Astrocyte of the cerebellum (primary cell): ENCODE results near the gene DCBLD2.

Source experiments
- DNase-seq: peaks from one replicate; pipeline ENCODE4 v3.0.0-alpha.2; 2011; ENCODE audit warnings: low read depth
- H3K4me3 ChIP-seq: 2 replicates; pipeline ENCODE4 v1.5.1; 2011; ENCODE audit warnings: mild to moderate bottlenecking, low read depth, low read length, moderate library complexity
- CTCF ChIP-seq: IDR thresholded peaks from 2 replicates; pipeline ENCODE4 v1.5.1; 2012; ENCODE audit warnings: low read length, low read depth, moderate library complexity, mild to moderate bottlenecking; ENCODE audit errors: missing control alignments
- in situ Hi-C: cut with HindIII; loops from 2 replicates; pipeline ENCODE4 v1.10.0; 2017; ENCODE audit warnings: low sequenced_read_pairs

Gene DCBLD2

GRCh38 chr3:98788651-98789050, 112.8 kb downstream of the DCBLD2 start:
- no peak overlapping the region for H3K4me3 ChIP-seq
- no peak for TF ChIP-seq CTCF
- in situ Hi-C loops, result loop anchor here (25.0 kb wide), 1 partner anchor 176 kb away; no protein-coding TSS in a partner anchor
- DNase-seq, result no peak

- no peak for DNase-seq
- TF ChIP-seq CTCF, result no peak
- H3K4me3 ChIP-seq, result no peak overlapping the region
- in situ Hi-C loops, result loop anchor here (25.0 kb wide), 1 partner anchor 175 kb away; no protein-coding TSS in a partner anchor
These were observed 114.3 kb downstream of the DCBLD2 start for GRCh38 chr3:98787181-98787580.

- TF ChIP-seq CTCF, result no peak
These were observed 115.0 kb downstream of the DCBLD2 start for GRCh38 chr3:98786364-98787006.

GRCh38 chr3:98784666-98785600, 116.6 kb downstream of the DCBLD2 start:
- TF ChIP-seq CTCF, result no peak
- DNase-seq, result peak; percentile 79

More at GRCh38 chr3:98786364-98787006, 115.0 kb downstream of the DCBLD2 start:
- DNase-seq, result no peak
- in situ Hi-C loops, result loop anchor here (25.0 kb wide), 1 partner anchor 174 kb away; no protein-coding TSS in a partner anchor
- H3K4me3 ChIP-seq, result no peak overlapping the region

GRCh38 chr3:98784042-98784441, 117.5 kb downstream of the DCBLD2 start:
- no peak overlapping the region for H3K4me3 ChIP-seq
- DNase-seq, result no peak
- TF ChIP-seq CTCF, result no peak
- in situ Hi-C loops, result loop anchor here (25.0 kb wide), 1 partner anchor 172 kb away; no protein-coding TSS in a partner anchor

More at GRCh38 chr3:98784666-98785600, 116.6 kb downstream of the DCBLD2 start:
- in situ Hi-C loops, result loop anchor here (25.0 kb wide), 1 partner anchor 173 kb away; no protein-coding TSS in a partner anchor
- no peak overlapping the region for H3K4me3 ChIP-seq

GRCh38 chr3:98782824-98783500, 118.5 kb downstream of the DCBLD2 start:
- in situ Hi-C loops, result loop anchor here (25.0 kb wide), 1 partner anchor 171 kb away; no protein-coding TSS in a partner anchor
- DNase-seq, result no peak
- no peak for TF ChIP-seq CTCF
- no peak overlapping the region for H3K4me3 ChIP-seq
